Measurements from ENCODE around the gene PLEKHG4.

The PLEKHG4 gene

DNA sequence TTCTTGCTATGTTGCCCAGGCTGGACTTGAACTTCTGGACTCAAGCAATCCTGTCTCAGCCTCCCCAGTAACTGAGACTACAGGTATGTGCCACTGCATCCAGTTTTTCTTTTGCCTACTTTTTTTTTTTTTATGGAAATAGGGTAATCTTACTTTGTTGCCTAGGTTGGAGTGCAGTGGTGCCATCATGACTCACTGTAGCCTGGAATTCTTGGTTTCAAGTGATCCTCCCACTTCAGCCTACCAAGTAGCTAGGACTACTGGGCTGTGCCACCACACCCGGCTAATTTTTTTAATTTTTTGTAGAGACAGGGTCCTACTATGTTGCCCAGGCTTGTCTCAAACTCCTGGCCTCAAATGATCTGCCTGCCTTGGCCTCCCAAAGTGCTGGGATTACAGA lies 57.3 kb downstream of the PLEKHG4 start:
- DNase-seq = no peak

Measured in NCI-H1417 treated with DMSO at 0.1 percent for 48 hours (cell line).